ENCODE results near the gene ACTA2.

The ACTA2 gene

GRCh38 chr10:88952647-88953111, at the start of gene ACTA2:
ACTA2 (minus strand) TSS chr10:88952773; CDS start chr10:88948930, 3,843 bp downstream.
- no peak for FAIRE-seq

- FAIRE-seq: no peak
Measured at GRCh38 chr10:89001729-89002072, 49.1 kb upstream of the ACTA2 start.

DNA sequence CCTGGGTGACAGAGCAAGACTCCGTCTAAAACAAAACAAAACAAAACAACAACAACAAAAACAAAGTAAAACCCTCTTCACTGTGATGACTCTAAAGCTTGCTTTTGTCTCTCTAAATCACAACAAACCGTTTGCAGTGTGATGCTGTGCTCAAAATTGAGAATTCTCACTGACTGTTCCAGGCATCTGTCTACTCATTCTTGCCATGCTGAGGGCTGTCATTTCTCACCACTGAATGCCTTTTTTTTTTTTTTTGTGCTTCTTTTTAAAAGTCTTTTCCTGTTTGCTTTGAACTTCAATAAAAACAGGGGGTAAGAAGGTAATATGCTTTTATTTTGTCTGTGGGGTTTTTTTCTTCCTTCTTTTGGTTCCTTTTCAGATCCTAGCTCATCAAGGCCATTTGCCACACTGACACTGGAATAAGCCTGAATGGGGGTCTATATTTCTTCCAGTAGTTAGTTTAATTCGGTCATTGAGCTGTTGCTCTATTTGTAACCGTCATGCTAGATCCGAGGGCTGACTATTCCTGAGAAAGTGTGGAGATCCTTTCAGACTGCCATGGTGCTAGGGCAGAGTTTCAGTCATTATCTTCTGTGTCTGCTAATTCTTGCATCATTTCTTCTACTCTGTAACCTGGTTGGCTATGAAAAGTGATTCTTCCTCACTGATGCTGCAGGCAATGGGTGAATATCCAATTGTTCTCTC, 48.6 kb upstream of the ACTA2 start:
- no peak for FAIRE-seq

GRCh38 chr10:88999625-89000024, 47.1 kb upstream of the ACTA2 start:
- no peak for FAIRE-seq

- FAIRE-seq: no peak
Measured at GRCh38 chr10:88996927-88997326, 44.4 kb upstream of the ACTA2 start.

DNA sequence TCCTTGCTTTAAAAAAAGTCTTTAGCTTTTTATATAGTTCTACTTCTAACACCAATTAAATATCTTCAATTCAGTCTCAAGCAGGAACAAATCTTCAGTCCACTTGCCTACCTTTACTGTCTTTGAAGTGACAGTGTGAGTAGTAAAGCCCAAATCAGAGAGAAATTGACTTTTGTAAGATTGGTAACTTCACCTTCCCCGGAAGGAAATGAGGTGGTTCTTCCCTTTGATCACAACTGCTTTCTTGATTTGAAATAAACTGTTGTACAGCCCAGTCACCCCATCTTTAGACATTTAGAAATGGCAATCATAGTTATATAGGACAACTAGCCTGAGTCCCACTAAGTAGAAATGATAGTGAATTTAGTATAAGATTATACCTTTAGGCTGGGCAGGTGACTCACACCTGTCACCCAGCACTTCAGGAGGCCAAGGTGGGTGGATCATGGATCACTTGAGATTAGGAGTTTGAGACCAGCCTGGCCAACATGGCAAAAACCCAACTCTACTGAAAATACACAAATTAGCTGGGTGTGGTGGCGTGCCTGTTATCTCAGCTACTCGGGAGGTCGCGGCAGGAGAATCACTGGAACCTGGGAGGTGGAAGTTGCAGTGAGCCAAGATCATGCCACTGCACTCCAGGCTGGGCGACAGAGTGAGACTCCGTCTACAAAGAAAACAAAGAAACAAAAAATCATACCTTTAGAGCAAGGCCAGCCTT, 42.7 kb upstream of the ACTA2 start:
- FAIRE-seq: no peak

GRCh38 chr10:88994019-88994418, 41.4 kb upstream of the ACTA2 start:
- FAIRE-seq: no peak

- FAIRE-seq: no peak
Measured at GRCh38 chr10:88992921-88993524, 40.5 kb upstream of the ACTA2 start.

GRCh38 chr10:88991899-88992320, 39.3 kb upstream of the ACTA2 start:
- FAIRE-seq: no peak

GRCh38 chr10:88991161-88991898, 38.8 kb upstream of the ACTA2 start:
- FAIRE-seq: no peak

DNA sequence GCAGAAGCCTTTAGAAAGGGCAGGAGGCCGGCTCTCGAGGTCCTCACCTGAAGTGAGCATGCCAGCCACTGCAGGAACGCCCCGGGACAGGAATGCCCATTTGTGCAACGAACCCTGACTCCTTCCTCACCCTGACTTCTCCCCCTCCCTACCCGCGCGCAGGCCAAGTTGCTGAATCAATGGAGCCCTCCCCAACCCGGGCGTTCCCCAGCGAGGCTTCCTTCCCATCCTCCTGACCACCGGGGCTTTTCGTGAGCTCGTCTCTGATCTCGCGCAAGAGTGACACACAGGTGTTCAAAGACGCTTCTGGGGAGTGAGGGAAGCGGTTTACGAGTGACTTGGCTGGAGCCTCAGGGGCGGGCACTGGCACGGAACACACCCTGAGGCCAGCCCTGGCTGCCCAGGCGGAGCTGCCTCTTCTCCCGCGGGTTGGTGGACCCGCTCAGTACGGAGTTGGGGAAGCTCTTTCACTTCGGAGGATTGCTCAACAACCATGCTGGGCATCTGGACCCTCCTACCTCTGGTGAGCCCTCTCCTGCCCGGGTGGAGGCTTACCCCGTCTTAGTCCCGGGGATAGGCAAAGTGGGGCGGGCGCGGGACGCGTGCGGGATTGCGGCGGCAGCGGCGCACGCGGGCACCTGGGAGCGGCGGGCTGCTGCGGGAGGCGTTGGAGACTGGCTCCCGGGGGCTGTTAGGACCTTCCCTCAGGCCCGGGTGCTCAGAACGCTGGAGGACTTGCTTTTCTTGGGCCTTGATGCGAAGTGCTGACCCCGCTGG, 38.0 kb upstream of the ACTA2 start, which contains the start of gene FAS:
FAS (plus strand) TSS at position 415 of the 777 bp plus-strand sequence; CDS start at position 494, 79 bp downstream.
- no peak for FAIRE-seq

DNA sequence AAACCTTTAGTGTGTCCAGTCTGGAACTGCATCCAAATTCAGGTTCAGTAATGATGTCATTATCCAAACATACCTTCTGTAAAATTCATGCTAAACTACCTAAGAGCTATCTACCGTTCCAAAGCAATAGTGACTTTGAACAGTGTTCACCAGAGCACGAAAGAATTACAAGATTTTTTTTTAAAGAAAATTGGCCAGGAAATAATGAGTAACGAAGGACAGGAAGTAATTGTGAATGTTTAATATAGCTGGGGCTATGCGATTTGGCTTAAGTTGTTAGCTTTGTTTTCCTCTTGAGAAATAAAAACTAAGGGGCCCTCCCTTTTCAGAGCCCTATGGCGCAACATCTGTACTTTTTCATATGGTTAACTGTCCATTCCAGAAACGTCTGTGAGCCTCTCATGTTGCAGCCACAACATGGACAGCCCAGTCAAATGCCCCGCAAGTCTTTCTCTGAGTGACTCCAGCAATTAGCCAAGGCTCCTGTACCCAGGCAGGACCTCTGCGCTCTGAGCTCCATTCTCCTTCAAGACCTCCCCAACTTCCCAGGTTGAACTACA, 37.3 kb upstream of the ACTA2 start:
- FAIRE-seq: no peak

GRCh38 chr10:88989423-88989822, 36.9 kb upstream of the ACTA2 start:
- FAIRE-seq: no peak

- FAIRE-seq: no peak
Measured at GRCh38 chr10:88987840-88988239, 35.3 kb upstream of the ACTA2 start.

GRCh38 chr10:88987243-88987725, 34.7 kb upstream of the ACTA2 start:
- FAIRE-seq: no peak

DNA sequence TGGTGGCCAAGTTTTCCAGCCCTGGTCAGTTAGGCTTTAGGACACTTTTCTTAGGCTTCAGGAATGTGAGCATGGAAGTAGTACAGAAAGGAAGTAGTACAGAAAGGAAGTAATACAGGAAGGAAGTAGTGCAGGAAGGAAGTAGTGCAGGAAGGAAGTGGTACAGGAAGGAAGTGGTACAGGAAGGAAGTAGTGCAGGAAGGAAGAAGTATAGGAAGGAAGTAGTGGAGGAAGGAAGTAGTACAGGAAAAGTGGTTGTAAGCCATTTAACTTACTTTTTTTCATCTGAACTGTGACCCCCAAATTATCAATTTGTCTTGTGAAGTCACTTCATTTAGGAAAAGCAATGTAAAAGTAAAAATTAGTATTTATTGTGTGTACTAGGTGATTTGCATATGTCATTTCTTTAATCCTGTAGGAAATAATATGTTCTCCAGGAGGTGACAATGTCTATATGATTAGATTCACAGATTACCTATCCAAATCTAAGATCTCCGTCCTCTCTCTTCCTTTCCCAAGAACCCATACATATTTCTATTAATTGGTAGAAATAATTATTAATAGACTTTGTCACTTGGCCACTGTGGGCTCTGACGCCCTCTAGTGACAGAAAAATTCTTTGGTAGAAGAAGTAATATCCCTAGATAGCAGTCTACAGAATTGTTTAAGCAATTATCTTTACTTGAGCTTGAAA, 34.1 kb upstream of the ACTA2 start:
- peak; percentile 51 for FAIRE-seq

DNA sequence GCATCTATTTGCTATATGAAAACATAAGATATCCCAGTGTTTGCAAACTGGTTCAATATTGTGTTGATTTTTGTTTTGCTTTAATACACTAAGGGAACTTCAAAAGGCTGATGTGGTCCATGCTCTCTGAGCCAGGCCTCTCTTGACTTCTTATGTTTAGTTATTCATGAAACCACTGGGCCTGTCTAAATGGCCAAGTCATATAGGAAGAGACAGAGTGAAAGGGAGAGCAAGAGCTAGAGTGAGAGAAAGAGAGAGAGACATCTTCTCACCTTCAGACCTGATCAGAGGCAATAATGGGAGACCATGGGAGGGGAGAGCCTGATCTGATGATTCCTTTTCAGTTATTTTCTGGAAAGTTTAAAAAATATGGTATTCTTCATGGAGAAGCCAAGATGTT, 32.0 kb upstream of the ACTA2 start:
- no peak for FAIRE-seq

DNA sequence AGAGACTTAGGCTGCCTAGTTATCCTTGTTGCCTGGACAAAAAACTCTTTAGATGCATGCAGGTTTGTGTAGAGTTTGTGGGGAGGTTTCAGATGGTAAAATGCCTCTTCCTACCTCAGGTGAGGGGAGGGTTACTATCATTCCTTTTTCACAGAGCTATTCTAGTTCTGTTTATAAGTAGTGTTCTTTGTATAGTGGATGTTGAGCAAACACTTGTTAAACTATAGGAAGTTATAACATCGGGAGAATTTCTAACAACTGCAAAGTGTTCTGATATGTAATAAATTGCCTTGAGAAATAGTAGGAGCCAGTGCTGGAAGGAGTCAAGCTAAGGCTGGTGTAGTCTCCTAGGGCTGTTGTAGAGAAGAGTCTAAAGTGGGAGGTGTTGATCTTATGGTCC, 31.4 kb upstream of the ACTA2 start:
- no peak for FAIRE-seq

- FAIRE-seq: no peak
Measured at GRCh38 chr10:88983206-88983605, 30.6 kb upstream of the ACTA2 start.

- FAIRE-seq: no peak
Measured at GRCh38 chr10:88982366-88982765, 29.8 kb upstream of the ACTA2 start.

DNA sequence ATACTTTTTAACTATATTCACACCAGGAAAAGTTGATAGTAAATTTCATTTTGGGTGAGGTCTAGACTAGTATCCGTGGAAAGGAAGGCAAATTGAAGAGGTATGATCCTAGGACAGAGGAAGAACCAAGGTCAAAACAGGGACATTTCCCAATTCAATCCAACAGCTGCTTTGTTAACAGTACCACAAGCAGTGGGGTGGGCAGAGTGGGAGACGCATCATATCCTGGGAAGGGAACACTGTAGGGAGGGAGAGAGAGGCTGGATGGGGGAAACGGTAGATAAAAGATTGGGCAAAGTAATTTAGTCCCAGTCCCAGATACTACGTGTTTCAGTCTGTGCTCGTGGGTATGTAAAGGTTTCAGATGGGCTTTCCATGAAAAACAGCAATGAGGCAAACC, 28.9 kb upstream of the ACTA2 start:
- no peak for FAIRE-seq
